Measurements from ENCODE around the gene DPF3. TPM values are rescaled to one million over a fixed set of nuclear protein-coding genes. Genes with fewer than 3 reads are reported as not detected.

The DPF3 gene
- total and polyA plus RNA-seq, 9 of the 15 experiments (the other 6 are each of a cell fraction or from before 2014, with no cell fraction given): 0.21 to 4.9 (median 1.2) TPM

GRCh38 chr14:72664651-72665050 lies 229.2 kb downstream of the DPF3 start:
- no peaks in the 10 kb centered on the region for H3K36me3 ChIP-seq (ENCODE audit: control insufficient read depth, insufficient read depth, low read length)
- no peaks in the 10 kb centered on the region for H3K4me1 ChIP-seq (replicated peaks in 1 of 2; ENCODE audit: control insufficient read depth in 2 of 2, insufficient read depth in 2 of 2, low read length in 2 of 2)
- H3K27me3 ChIP-seq (ENCODE audit: control insufficient read depth in 2 of 2, insufficient read depth in 2 of 2, low read length in 2 of 2): no peaks in the 10 kb centered on the region
- POLR2A ChIA-PET: no interaction called here
- no peak overlapping the region for H2AFZ ChIP-seq (ENCODE audit: low read depth, low read length)
- TF ChIP-seq GABPB1 (CRISPR knock-in tag; IDR thresholded peaks at IDR 0.05) (no peak), NEUROD1 (IDR thresholded peaks at IDR 0.05; ENCODE audit: borderline replicate concordance, low read depth, low read length, partially characterized antibody) (no peak), KDM1A (IDR thresholded peaks at IDR 0.05) (no peak), HNRNPLL (IDR thresholded peaks at IDR 0.05; ENCODE audit: low read depth, low read length, poor library complexity, severe bottlenecking) (no peak), CBFA2T3 (IDR thresholded peaks at IDR 0.05) (0 out of 2 replicates have a peak, but pooled peaks have one; percentile 29)
- no peaks in the 10 kb centered on the region for H3K9me1 ChIP-seq (ENCODE audit: control insufficient read depth, insufficient read depth, low read length)
- no peaks in the 10 kb centered on the region for H3K9me3 ChIP-seq (replicated peaks; ENCODE audit: control insufficient read depth, insufficient read depth, low read depth, low read length)
- no TSS peak for BruUV-seq (replicated peaks)
- no peak overlapping the region for H3K4me3 ChIP-seq
- DNase-seq (ENCODE audit: extremely low read depth in 1 of 4, low spot score in 3 of 4) (peak in 1 of 4 experiments; percentile 10), ATAC-seq (no peak), FAIRE-seq (no peak)
- H3K9ac ChIP-seq (ENCODE audit: insufficient read depth in 1 of 2, low read depth in 2 of 2, low read length in 2 of 2): no peak overlapping the region
- 14% methylated on average over 4 of the region's 4 CpGs for WGBS (ENCODE audit: insufficient coverage, low coverage, missing lambda C conversion rate)
- H3K27ac ChIP-seq (ENCODE audit: extremely low read depth, low read depth, low read length): no peak overlapping the region
- in situ Hi-C loops (cut with MboI): no loop called here
- CTCF ChIA-PET (ENCODE audit: low intra/inter-chr PET ratio): no interaction called here
- intact Hi-C loops (cut with micrococcal nuclease): no loop called here
- H3K79me2 ChIP-seq (ENCODE audit: control insufficient read depth, insufficient read depth, low read length): no peaks in the 10 kb centered on the region
- H3K4me2 ChIP-seq (ENCODE audit: insufficient read depth, low read length): no peak overlapping the region
- no peaks in the 10 kb centered on the region for H4K20me1 ChIP-seq (replicated peaks; ENCODE audit: control insufficient read depth, insufficient read depth, low read length)

GRCh38 chr14:72663956-72664650 lies 229.8 kb downstream of the DPF3 start:
- Histone ChIP-seq H3K9me1 (ENCODE audit: control insufficient read depth, insufficient read depth, low read length) (no peaks in the 10 kb centered on the region), H3K27ac (ENCODE audit: extremely low read depth, low read depth, low read length) (no peak overlapping the region), H3K9me3 (replicated peaks; ENCODE audit: control insufficient read depth, insufficient read depth, low read depth, low read length) (no peaks in the 10 kb centered on the region), H3K79me2 (ENCODE audit: control insufficient read depth, insufficient read depth, low read length) (no peaks in the 10 kb centered on the region), H2AFZ (ENCODE audit: low read depth, low read length) (no peak overlapping the region), H3K9ac (ENCODE audit: insufficient read depth in 1 of 2, low read depth in 2 of 2, low read length in 2 of 2) (no peak overlapping the region), H4K20me1 (replicated peaks; ENCODE audit: control insufficient read depth, insufficient read depth, low read length) (no peaks in the 10 kb centered on the region), H3K27me3 (ENCODE audit: control insufficient read depth in 2 of 2, insufficient read depth in 2 of 2, low read length in 2 of 2) (no peaks in the 10 kb centered on the region), H3K4me2 (ENCODE audit: insufficient read depth, low read length) (no peak overlapping the region), H3K4me3 (no peak overlapping the region), H3K4me1 (replicated peaks in 1 of 2; ENCODE audit: control insufficient read depth in 2 of 2, insufficient read depth in 2 of 2, low read length in 2 of 2) (no peaks in the 10 kb centered on the region), H3K36me3 (ENCODE audit: control insufficient read depth, insufficient read depth, low read length) (no peaks in the 10 kb centered on the region)
- intact Hi-C loops (cut with micrococcal nuclease): no loop called here
- in situ Hi-C loops (cut with MboI): no loop called here
- no peak for DNase-seq (ENCODE audit: extremely low read depth in 1 of 4, low spot score in 3 of 4)
- CTCF ChIA-PET (ENCODE audit: low intra/inter-chr PET ratio): no interaction called here
- POLR2A ChIA-PET: no interaction called here
- 0% methylated on average over 4 of the region's 5 CpGs for WGBS (ENCODE audit: insufficient coverage, low coverage, missing lambda C conversion rate)
- BruUV-seq (replicated peaks): no TSS peak
- ATAC-seq: no peak
- no peak for FAIRE-seq
- TF ChIP-seq PTTG1 (tag; IDR thresholded peaks at IDR 0.05; ENCODE audit: low read depth) (no peak), HDAC2 (IDR thresholded peaks at IDR 0.05) (no peak), ZBTB43 (CRISPR knock-in tag; IDR thresholded peaks at IDR 0.05) (no peak), ZNF282 (CRISPR knock-in tag; IDR thresholded peaks at IDR 0.05) (no peak), KLF1 (tag; IDR thresholded peaks at IDR 0.05) (no peak), SMARCE1 (IDR thresholded peaks at IDR 0.05) (no peak), SNAPC5 (CRISPR knock-in tag; IDR thresholded peaks at IDR 0.05) (no peak), EP400 (IDR thresholded peaks at IDR 0.05) (no peak), RBM15 (IDR thresholded peaks at IDR 0.05; ENCODE audit: insufficient read depth, low read length) (no peak)

All from K562 (cell line).